DOHH2 (cell line): ENCODE results near the gene IL6R.

Experiments
- H3F3A ChIP-seq: fragments of 200-600 bp; sonication (generic), shearing (Covaris generic); 2 replicates; pipeline ENCODE4 v1.6.0; 2016; ENCODE audit warnings: antibody characterized with exemption, mild to moderate bottlenecking; ENCODE audit not compliant: control insufficient read depth, insufficient read depth
- H3K27ac ChIP-seq: fragments of 200-600 bp; sonication (generic); 2 replicates; pipeline ENCODE4 v1.5.1; 2014; ENCODE audit warnings: low read depth, mild to moderate bottlenecking, low read length, moderate library complexity
- H3K27me3 ChIP-seq: fragments of 200-600 bp; sonication (generic); 2 replicates; pipeline ENCODE4 v1.6.1; 2014; ENCODE audit warnings: mild to moderate bottlenecking, low read length, mixed read lengths; ENCODE audit not compliant: control insufficient read depth
- H3K36me3 ChIP-seq: fragments of 200-600 bp; sonication (generic); 2 replicates; pipeline ENCODE4 v1.6.1; 2014; ENCODE audit warnings: mild to moderate bottlenecking, low read length, moderate library complexity, mixed read lengths; ENCODE audit not compliant: control insufficient read depth
- H3K4me1 ChIP-seq: fragments of 200-600 bp; sonication (generic); 2 replicates; pipeline ENCODE4 v1.6.1; 2014; ENCODE audit warnings: mild to moderate bottlenecking, low read length, mixed read lengths; ENCODE audit not compliant: control insufficient read depth
- H3K4me2 ChIP-seq: fragments of 200-600 bp; sonication (generic); 2 replicates; pipeline ENCODE4 v1.6.0; 2014; ENCODE audit warnings: mild to moderate bottlenecking, low read length, moderate library complexity
- H3K4me3 ChIP-seq: fragments of 200-600 bp; sonication (generic); 2 replicates; pipeline ENCODE4 v1.5.1; 2014; ENCODE audit warnings: mild to moderate bottlenecking, low read length, mixed read lengths
- H3K79me2 ChIP-seq: fragments of 200-600 bp; sonication (generic); 2 replicates; pipeline ENCODE4 v1.6.1; 2014; ENCODE audit warnings: mild to moderate bottlenecking, low read length, mixed read lengths; ENCODE audit not compliant: control insufficient read depth
- H3K9me2 ChIP-seq: fragments of 200-600 bp; sonication (generic); replicated peaks from 2 replicates; pipeline ENCODE4 v1.6.1; 2014; ENCODE audit warnings: mild to moderate bottlenecking, low read length, mixed read lengths; ENCODE audit not compliant: control insufficient read depth
- H3K9me3 ChIP-seq: fragments of 200-600 bp; sonication (generic); 2 replicates; pipeline ENCODE4 v1.6.1; 2014; ENCODE audit warnings: antibody characterized with exemption, low read length, mixed read lengths; ENCODE audit not compliant: control insufficient read depth, insufficient read depth
- H4K20me1 ChIP-seq: fragments of 200-600 bp; sonication (generic); 2 replicates; pipeline ENCODE4 v1.6.0; 2014; ENCODE audit warnings: low read depth, mild to moderate bottlenecking, antibody characterized with exemption, low read length, moderate library complexity; ENCODE audit not compliant: control insufficient read depth, insufficient read depth
- EZH2phosphoT487 ChIP-seq: fragments of 200-600 bp; sonication (generic); IDR thresholded peaks from 2 replicates; pipeline ENCODE4 v1.6.1; 2017; ENCODE audit warnings: borderline replicate concordance, mild to moderate bottlenecking, antibody characterized with exemption, low read length, moderate library complexity, mixed read lengths
- TF ChIP-seq, protein P1 (sequence below): fragments of 200-600 bp; sonication (generic); IDR thresholded peaks from one replicate; pipeline ENCODE4 v1.5.1; 2014; ENCODE audit warnings: antibody characterized with exemption, mild to moderate bottlenecking, low read depth, low read length; ENCODE audit not compliant: poor library complexity, severe bottlenecking

IL6R gene

GRCh38 chr1:154460695-154461260 lies 55.6 kb downstream of the IL6R start:
- Histone ChIP-seq H3K9me3 (no peaks in the 10 kb centered on the region), H3K36me3 (no peaks in the 10 kb centered on the region), H4K20me1 (no peaks in the 10 kb centered on the region), H3K79me2 (no peaks in the 10 kb centered on the region), H3K27me3 (peaks cover 9% of the 10 kb centered on the region), H3K27ac (no peak overlapping the region), H3K4me2 (no peak overlapping the region), H3K9me2 (no peaks in the 10 kb centered on the region), H3K4me3 (no peak overlapping the region), H3K4me1 (no peaks in the 10 kb centered on the region), H3F3A (no peaks in the 10 kb centered on the region)
- TF ChIP-seq EZH2phosphoT487: no peak
- TF ChIP-seq, protein P1, sequence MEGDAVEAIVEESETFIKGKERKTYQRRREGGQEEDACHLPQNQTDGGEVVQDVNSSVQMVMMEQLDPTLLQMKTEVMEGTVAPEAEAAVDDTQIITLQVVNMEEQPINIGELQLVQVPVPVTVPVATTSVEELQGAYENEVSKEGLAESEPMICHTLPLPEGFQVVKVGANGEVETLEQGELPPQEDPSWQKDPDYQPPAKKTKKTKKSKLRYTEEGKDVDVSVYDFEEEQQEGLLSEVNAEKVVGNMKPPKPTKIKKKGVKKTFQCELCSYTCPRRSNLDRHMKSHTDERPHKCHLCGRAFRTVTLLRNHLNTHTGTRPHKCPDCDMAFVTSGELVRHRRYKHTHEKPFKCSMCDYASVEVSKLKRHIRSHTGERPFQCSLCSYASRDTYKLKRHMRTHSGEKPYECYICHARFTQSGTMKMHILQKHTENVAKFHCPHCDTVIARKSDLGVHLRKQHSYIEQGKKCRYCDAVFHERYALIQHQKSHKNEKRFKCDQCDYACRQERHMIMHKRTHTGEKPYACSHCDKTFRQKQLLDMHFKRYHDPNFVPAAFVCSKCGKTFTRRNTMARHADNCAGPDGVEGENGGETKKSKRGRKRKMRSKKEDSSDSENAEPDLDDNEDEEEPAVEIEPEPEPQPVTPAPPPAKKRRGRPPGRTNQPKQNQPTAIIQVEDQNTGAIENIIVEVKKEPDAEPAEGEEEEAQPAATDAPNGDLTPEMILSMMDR: no peak

DNA sequence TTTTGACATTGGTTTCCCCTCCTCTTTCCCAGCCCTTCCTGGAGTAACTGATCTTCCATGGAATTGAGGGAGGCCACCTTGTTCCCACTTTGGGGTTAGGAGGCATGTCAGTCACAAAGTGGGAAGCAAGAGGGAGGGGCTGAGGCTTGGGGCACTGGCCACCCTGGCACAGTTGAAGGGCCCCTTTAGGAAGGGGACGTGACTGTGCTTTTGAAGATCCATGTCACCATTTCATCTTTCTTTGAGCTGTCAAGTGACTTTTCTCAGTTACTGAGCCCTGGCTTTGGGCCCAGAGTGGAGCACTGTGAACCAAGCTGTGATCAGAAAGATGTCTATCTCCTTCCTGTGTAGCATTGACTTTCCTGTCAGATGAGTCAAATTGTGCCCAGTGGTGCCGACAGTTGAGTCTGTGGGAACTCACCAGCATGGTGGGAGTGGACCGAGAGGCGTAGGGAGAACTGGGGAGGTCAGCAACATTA lies 58.4 kb downstream of the IL6R start:
- H3K79me2 ChIP-seq: no peaks in the 10 kb centered on the region
- TF ChIP-seq EZH2phosphoT487: no peak
- TF ChIP-seq, protein P1: no peak
- H3K9me2 ChIP-seq: no peaks in the 10 kb centered on the region
- H3K27me3 ChIP-seq: peaks cover 24% of the 10 kb centered on the region
- H3K9me3 ChIP-seq: no peaks in the 10 kb centered on the region
- H3K4me3 ChIP-seq: no peak overlapping the region
- no peak overlapping the region for H3K4me2 ChIP-seq
- H3K27ac ChIP-seq: no peak overlapping the region
- no peaks in the 10 kb centered on the region for H3K36me3 ChIP-seq
- no peaks in the 10 kb centered on the region for H4K20me1 ChIP-seq
- H3F3A ChIP-seq: no peaks in the 10 kb centered on the region
- H3K4me1 ChIP-seq: no peaks in the 10 kb centered on the region

DNA sequence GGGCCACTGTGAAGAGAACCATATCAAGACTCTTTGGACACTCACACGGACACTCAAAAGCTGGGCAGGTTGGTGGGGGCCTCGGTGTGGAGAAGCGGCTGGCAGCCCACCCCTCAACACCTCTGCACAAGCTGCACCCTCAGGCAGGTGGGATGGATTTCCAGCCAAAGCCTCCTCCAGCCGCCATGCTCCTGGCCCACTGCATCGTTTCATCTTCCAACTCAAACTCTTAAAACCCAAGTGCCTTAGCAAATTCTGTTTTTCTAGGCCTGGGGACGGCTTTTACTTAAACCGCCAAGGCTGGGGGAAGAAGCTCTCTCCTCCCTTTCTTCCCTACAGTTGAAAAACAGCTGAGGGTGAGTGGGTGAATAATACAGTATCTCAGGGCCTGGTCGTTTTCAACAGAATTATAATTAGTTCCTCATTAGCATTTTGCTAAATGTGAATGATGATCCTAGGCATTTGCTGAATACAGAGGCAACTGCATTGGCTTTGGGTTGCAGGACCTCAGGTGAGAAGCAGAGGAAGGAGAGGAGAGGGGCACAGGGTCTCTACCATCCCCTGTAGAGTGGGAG lies 60.6 kb downstream of the IL6R start:
- Histone ChIP-seq H4K20me1 (no peaks in the 10 kb centered on the region), H3F3A (no peaks in the 10 kb centered on the region), H3K9me2 (no peaks in the 10 kb centered on the region), H3K4me2 (no peak overlapping the region), H3K27ac (no peak overlapping the region), H3K4me1 (no peaks in the 10 kb centered on the region), H3K4me3 (no peak overlapping the region), H3K27me3 (peaks cover 23% of the 10 kb centered on the region), H3K9me3 (no peaks in the 10 kb centered on the region), H3K79me2 (no peaks in the 10 kb centered on the region), H3K36me3 (no peaks in the 10 kb centered on the region)
- TF ChIP-seq, protein P1: no peak
- TF ChIP-seq EZH2phosphoT487: no peak
